ENCODE data around the gene GDPD3. TPM values are rescaled to one million over a fixed set of nuclear protein-coding genes. Genes with fewer than 3 reads are reported as not detected.
A peak's percentile ranks its signal among the peaks of the same experiment; 100 is the strongest.

The GDPD3 gene
- polyA plus RNA-seq, 3 donors = 9.6 TPM; not detected in 2

- H3K27ac Mint-ChIP-seq = peak overlapping the region in 5 of 7 donors; percentile 25 to 90 (median 71)
- peaks cover 0 to 4% of the 10 kb centered on the region in 2 donors for H3K9me3 ChIP-seq (replicated peaks in 1 of 2; ENCODE audit: control insufficient read depth in 1 of 2, insufficient read depth in 1 of 2, low read length in 2 of 2)
- H4K20me1 ChIP-seq (ENCODE audit: insufficient read depth, low read length) = peaks cover 54% of the 10 kb centered on the region
- H3K27ac ChIP-seq (ENCODE audit: low read depth in 1 of 2, low read length in 2 of 2) = peak overlapping the region in 1 of 2 donors; percentile 36
- H3K79me2 ChIP-seq (ENCODE audit: insufficient read depth, low read length) = peaks cover 32% of the 10 kb centered on the region
- peaks cover 56 to 86% of the 10 kb centered on the region in 2 donors for H3K36me3 Mint-ChIP-seq
- peak in 1 of 3 donors; percentile 3 for DNase-seq
- H3K9ac ChIP-seq (ENCODE audit: insufficient read depth, low read length, poor library complexity, severe bottlenecking) = no peak overlapping the region
- H2AFZ ChIP-seq (ENCODE audit: insufficient read depth, low read depth, low read length, poor library complexity, severe bottlenecking) = no peak overlapping the region
- 96% methylated on average over 19 of the region's 24 CpGs for WGBS (ENCODE audit: insufficient coverage)
- intact Hi-C loops (cut with micrococcal nuclease) = no loop called here
- peaks cover 0 to 4% (median 3%) of the 10 kb centered on the region in 3 donors for H3K27me3 Mint-ChIP-seq (ENCODE audit: low read depth in 3 of 3)
- no peak overlapping the region for H3K4me3 Mint-ChIP-seq
- peaks cover 26 to 40% of the 10 kb centered on the region in 2 donors for H3K4me1 ChIP-seq (ENCODE audit: control insufficient read depth in 1 of 2, insufficient read depth in 2 of 2, low read length in 2 of 2)
- peaks cover 3 to 9% (median 7%) of the 10 kb centered on the region in 7 donors for H3K9me3 Mint-ChIP-seq
- peaks cover 30% of the 10 kb centered on the region for H3K4me1 Mint-ChIP-seq
- no peaks in the 10 kb centered on the region for H3K27me3 ChIP-seq (ENCODE audit: control insufficient read depth in 2 of 2, insufficient read depth in 2 of 2, low read length in 2 of 2)
- no peak overlapping the region for H3K4me3 ChIP-seq (replicated peaks in 1 of 3; ENCODE audit: low read depth in 2 of 3, low read length in 3 of 3)
- TF ChIP-seq CTCF (IDR thresholded peaks at IDR 0.05) = no peak
- no peak overlapping the region for H3K4me2 ChIP-seq (replicated peaks; ENCODE audit: extremely low read depth, low read length, poor library complexity, severe bottlenecking)
- H3K36me3 ChIP-seq (replicated peaks in 1 of 2; ENCODE audit: control insufficient read depth in 1 of 2, insufficient read depth in 2 of 2, low read length in 2 of 2) = peaks cover 62 to 73% of the 10 kb centered on the region in 2 donors
These were observed 29.9 kb downstream of the GDPD3 start for GRCh38 chr16:30083216-30084055.

DNA sequence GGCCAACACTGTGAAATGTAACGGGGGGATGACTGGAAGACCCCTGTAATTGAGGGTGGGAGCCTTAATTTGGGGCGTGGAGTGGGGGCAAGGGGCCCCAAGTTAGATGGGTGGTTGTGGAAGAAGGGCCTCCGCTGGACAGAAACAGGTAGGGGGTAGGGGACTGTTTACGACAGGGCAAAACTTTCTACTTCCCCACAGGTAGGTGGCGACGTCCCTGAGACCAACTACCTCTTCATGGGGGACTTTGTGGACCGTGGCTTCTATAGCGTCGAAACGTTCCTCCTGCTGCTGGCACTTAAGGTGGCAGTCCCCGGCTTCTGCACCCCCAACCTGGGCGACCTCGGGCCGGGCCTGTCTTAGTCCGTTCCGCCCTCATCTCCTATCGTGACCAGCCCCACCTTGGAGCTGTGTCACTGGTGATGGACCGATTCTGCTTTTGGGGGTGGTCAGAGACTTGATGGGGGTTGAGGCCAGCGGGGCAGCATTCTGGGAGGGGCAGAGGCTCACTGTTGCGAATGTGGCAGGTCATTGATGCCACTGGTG is 30.7 kb downstream of the GDPD3 start:
- Mint-ChIP-seq H3K4me1 (peaks cover 33% of the 10 kb centered on the region), H3K27me3 (ENCODE audit: low read depth in 3 of 3) (peaks cover 0 to 4% (median 3%) of the 10 kb centered on the region in 3 donors), H3K36me3 (peaks cover 63 to 87% of the 10 kb centered on the region in 2 donors), H3K9me3 (peaks cover 3 to 7% (median 3%) of the 10 kb centered on the region in 7 donors), H3K27ac (peak overlapping the region in 4 of 7 donors; percentile 21 to 81 (median 34)), H3K4me3 (no peak overlapping the region)
- no peak overlapping the region for H3K4me3 ChIP-seq (replicated peaks in 1 of 3; ENCODE audit: low read depth in 2 of 3, low read length in 3 of 3)
- peaks cover 70 to 81% of the 10 kb centered on the region in 2 donors for H3K36me3 ChIP-seq (replicated peaks in 1 of 2; ENCODE audit: control insufficient read depth in 1 of 2, insufficient read depth in 2 of 2, low read length in 2 of 2)
- peaks cover 27 to 40% of the 10 kb centered on the region in 2 donors for H3K4me1 ChIP-seq (ENCODE audit: control insufficient read depth in 1 of 2, insufficient read depth in 2 of 2, low read length in 2 of 2)
- H3K27ac ChIP-seq (ENCODE audit: low read depth in 1 of 2, low read length in 2 of 2) = peak overlapping the region in 1 of 2 donors; percentile 26
- 96% methylated on average over 13 of the region's 20 CpGs for WGBS (ENCODE audit: insufficient coverage)
- H3K9me3 ChIP-seq (replicated peaks in 1 of 2; ENCODE audit: control insufficient read depth in 1 of 2, insufficient read depth in 1 of 2, low read length in 2 of 2) = peaks cover 0 to 4% of the 10 kb centered on the region in 2 donors
- H3K9ac ChIP-seq (ENCODE audit: insufficient read depth, low read length, poor library complexity, severe bottlenecking) = no peak overlapping the region
- H3K79me2 ChIP-seq (ENCODE audit: insufficient read depth, low read length) = peaks cover 40% of the 10 kb centered on the region
- H2AFZ ChIP-seq (ENCODE audit: insufficient read depth, low read depth, low read length, poor library complexity, severe bottlenecking) = no peak overlapping the region
- no peak for DNase-seq
- no peak for TF ChIP-seq CTCF (IDR thresholded peaks at IDR 0.05)
- H3K4me2 ChIP-seq (replicated peaks; ENCODE audit: extremely low read depth, low read length, poor library complexity, severe bottlenecking) = no peak overlapping the region
- H3K27me3 ChIP-seq (ENCODE audit: control insufficient read depth in 2 of 2, insufficient read depth in 2 of 2, low read length in 2 of 2) = no peaks in the 10 kb centered on the region
- intact Hi-C loops (cut with micrococcal nuclease) = no loop called here
- H4K20me1 ChIP-seq (ENCODE audit: insufficient read depth, low read length) = peaks cover 62% of the 10 kb centered on the region
